ENCODE measurements around the gene UBE2G2. TPM values are rescaled to one million over a fixed set of nuclear protein-coding genes. Genes with fewer than 3 reads are reported as not detected.

Gene UBE2G2
- total RNA-seq, 1 donor from 2014 or later = 78.8 TPM

- Histone ChIP-seq H3K36me3 (no peaks in the 10 kb centered on the region), H3K27ac (no peak overlapping the region), H3K4me3 (no peak overlapping the region), H3K9me3 (no peaks in the 10 kb centered on the region), H3K4me1 (no peaks in the 10 kb centered on the region), H3K27me3 (peaks cover 68% of the 10 kb centered on the region)
- intact Hi-C loops (cut with DNase I) = no loop called here
- no peak for TF ChIP-seq CTCF (IDR thresholded peaks at IDR 0.05)
- DNase-seq (no peak), ATAC-seq (peak; percentile 34)
Measured at GRCh38 chr21:44723177-44724131, 78.2 kb downstream of the UBE2G2 start.

GRCh38 chr21:44722731-44723130 is 78.9 kb downstream of the UBE2G2 start:
- no peak for ATAC-seq

GRCh38 chr21:44720170-44720569 is 81.5 kb downstream of the UBE2G2 start:
- Histone ChIP-seq H3K27me3 (peaks cover 39% of the 10 kb centered on the region), H3K4me1 (no peaks in the 10 kb centered on the region), H3K27ac (no peak overlapping the region), H3K4me3 (no peak overlapping the region), H3K36me3 (no peaks in the 10 kb centered on the region), H3K9me3 (no peaks in the 10 kb centered on the region)
- no peak for DNase-seq
- intact Hi-C loops (cut with DNase I) = no loop called here
- TF ChIP-seq CTCF (IDR thresholded peaks at IDR 0.05) = no peak
- ATAC-seq = no peak

More at GRCh38 chr21:44722731-44723130, 78.9 kb downstream of the UBE2G2 start:
- TF ChIP-seq CTCF (IDR thresholded peaks at IDR 0.05) = no peak
- no peaks in the 10 kb centered on the region for H3K36me3 ChIP-seq
- H3K4me3 ChIP-seq = no peak overlapping the region
- no peaks in the 10 kb centered on the region for H3K4me1 ChIP-seq
- H3K27ac ChIP-seq = no peak overlapping the region
- DNase-seq = no peak
- intact Hi-C loops (cut with DNase I) = no loop called here
- H3K27me3 ChIP-seq = peaks cover 62% of the 10 kb centered on the region
- H3K9me3 ChIP-seq = no peaks in the 10 kb centered on the region

Other genes with a start within 250 kb of the UBE2G2 start
- gene KRTAP10-3, start 243.0 kb downstream of the UBE2G2 start, total RNA-seq = not detected
- gene KRTAP10-4, start 228.1 kb downstream of the UBE2G2 start, total RNA-seq = not detected
- gene KRTAP10-5, start 221.2 kb downstream of the UBE2G2 start, total RNA-seq = not detected
- not detected for gene KRTAP10-6, start 209.3 kb downstream of the UBE2G2 start, total RNA-seq
- not detected for gene KRTAP10-7, start 201.2 kb downstream of the UBE2G2 start, total RNA-seq
- not detected for gene KRTAP10-8, start 189.7 kb downstream of the UBE2G2 start, total RNA-seq
- not detected for gene KRTAP10-9, start 174.7 kb downstream of the UBE2G2 start, total RNA-seq
- not detected for gene KRTAP10-10, start 164.5 kb downstream of the UBE2G2 start, total RNA-seq
- not detected for gene KRTAP10-11, start 155.4 kb downstream of the UBE2G2 start, total RNA-seq
- not detected for gene KRTAP12-4, start 147.2 kb downstream of the UBE2G2 start, total RNA-seq
- not detected for gene KRTAP12-3, start 143.9 kb downstream of the UBE2G2 start, total RNA-seq
- not detected for gene KRTAP12-2, start 134.9 kb downstream of the UBE2G2 start, total RNA-seq
- not detected for gene KRTAP12-1, start 119.7 kb downstream of the UBE2G2 start, total RNA-seq
- not detected for gene KRTAP10-12, start 104.6 kb downstream of the UBE2G2 start, total RNA-seq
- gene TSPEAR, start 90.2 kb downstream of the UBE2G2 start, total RNA-seq = 0.23 TPM
- 85.0 TPM for gene SUMO3, start 16.2 kb upstream of the UBE2G2 start, total RNA-seq
- gene PTTG1IP, start 71.9 kb upstream of the UBE2G2 start, total RNA-seq = 244 TPM
- gene ITGB2, start 119.1 kb upstream of the UBE2G2 start, total RNA-seq = 370 TPM
- gene SLX9, start 138.2 kb upstream of the UBE2G2 start, total RNA-seq = 22.8 TPM

Measured in upper lobe of right lung (tissue), 1 donor.